ENCODE data around the gene KRTAP10-12. TPM values are rescaled to one million over a fixed set of nuclear protein-coding genes. Genes with fewer than 3 reads are reported as not detected.

The KRTAP10-12 gene
- polyA plus RNA-seq, 12 donors, result not detected

DNA sequence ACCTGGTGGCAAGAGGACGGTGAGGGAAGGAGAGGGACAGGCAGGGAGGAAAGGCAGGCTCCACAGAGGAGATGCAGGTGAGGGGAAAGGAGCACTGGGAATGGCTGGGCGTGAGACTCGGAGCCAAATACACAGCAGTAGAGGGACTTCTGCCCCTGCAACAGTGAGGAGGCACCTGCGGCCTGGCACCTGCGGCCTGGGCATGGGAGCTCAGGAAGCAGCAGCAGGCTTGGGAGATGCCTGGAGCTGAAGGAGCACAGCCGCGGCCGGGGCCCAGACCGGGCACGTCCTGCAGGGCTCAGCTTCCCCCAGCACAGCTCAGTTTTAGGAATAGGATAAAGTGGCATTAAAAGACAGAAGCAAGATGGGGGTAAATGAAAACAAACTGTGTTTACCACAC, 35.3 kb downstream of the KRTAP10-12 start:
- no peak for DNase-seq

DNA sequence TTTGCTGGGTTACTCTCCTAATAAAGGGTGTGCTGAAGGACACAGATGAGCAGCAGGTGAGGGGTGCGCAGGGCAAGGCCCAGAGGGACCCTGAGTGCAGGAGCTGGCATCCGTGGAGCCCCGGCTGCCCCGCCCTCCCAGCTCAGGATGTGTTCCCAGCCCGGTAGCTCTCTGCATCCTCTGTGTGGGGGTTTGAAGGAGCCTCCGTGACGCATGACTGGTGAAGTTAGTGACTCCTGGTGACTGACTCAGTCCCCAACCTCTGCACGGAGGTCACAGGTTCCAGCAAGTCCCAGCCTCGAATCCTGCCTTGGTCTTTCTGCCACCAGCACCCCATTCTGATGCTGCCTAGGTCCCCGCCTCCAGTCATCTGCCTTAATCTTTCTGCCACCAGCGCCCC, 36.0 kb downstream of the KRTAP10-12 start:
- no peak for DNase-seq

DNA sequence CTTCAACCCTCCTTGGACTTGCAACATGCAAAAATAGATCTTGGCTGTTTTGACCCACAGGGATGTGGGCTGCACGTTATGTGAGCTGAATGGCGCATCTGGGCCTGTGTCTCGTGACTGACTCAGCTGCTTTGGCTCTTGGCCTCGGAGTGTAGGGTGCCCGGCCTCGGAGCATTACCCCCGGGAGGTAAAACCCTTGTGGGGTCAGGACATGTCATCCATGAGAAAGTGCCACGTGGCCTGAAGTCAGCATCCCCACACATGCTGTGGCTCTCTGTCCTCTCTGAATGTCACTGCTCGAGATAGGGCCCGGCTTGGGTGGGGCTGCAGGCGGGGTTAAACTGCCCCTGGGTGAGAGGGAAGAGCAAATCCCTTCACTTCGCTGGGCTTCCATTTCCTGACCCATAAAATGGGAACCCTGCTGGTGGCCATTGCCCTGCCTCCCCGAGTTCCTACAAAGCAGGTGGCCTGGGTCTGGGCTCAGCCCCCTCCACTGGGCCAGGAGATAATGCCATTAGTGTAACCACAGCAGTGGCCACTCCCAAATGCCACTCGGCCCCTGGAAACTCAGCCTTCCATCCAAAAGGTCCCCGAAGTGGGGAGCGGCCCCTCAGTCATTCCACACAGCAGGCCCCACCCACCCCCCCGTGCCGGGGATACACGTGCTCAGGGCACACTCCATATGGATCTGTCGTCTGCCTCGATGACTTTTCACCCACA, 37.2 kb downstream of the KRTAP10-12 start:
- no peak for DNase-seq

DNA sequence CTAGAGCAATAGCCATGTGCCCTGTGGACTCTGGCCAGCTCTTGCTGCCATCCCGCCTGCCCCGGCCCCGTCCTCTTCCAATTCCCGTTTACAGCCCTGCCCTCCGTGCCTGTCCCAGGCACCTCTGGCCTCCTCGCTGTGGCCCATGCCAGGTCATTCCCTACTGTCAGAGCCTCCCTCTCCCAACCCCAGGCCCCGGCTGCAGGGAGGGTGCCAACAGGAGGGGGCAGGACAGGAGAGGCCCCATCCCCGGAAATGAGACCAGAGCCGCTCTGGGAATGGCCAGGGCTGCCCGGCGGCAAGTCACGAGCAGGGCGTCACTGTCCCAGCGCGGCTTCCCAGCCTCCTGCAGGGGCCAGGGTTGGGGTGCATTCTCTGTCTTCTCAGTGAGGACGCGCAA, 37.9 kb downstream of the KRTAP10-12 start:
- DNase-seq, result no peak

DNA sequence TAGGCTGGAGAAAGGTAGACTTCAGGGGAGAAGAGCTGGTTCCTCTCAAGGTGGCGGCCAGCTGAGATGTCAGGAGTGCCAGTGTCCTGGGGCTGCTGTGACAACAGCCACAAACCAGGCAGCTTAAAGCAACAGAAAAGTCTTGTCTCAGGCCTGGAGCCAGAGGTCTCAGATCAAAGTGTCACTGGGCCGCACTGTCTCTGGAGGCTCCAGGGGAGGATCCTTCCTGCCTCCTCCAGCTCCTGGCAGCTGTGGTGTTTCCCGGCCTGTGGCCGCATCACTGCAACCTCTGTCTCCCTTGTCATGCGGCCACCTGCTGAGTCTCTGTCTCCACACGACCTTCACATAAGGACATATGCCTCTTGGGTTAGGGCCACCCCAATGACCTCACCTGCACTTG, 38.8 kb downstream of the KRTAP10-12 start:
- DNase-seq, result no peak

DNA sequence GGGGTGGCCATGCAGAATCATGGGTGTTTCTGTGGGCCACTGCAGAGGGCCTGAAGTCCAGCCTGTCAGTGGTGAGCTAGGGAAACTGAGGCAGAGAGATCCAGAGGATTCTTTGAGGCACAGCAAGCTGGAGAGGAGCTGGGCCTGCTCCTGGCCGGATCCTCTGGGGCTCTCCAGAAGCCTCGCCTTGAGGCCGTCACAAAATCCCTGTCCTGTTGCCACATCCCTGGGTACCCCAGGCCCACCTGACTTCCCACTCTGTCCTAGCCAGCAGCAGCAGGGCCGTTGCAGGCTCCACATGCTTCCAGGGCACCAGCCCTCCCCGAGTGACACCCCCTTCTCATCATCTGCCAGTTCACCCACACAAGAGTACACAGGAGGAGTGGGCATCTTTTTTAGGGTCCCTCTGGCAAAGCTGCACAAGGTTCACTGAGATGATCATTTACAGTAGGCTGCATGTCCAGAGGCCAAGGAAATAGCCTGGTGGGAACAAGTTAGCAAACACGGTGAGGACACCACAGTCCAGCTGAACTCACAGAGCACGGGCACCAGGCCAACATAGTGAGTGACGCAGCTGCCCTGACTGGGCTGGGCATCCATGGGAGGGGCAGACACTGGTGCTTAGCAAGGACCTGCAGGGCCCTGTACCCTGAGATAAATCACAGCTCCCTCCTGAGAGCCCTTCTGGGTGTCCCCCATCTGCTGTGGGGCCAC, 39.5 kb downstream of the KRTAP10-12 start:
- no peak for DNase-seq

DNA sequence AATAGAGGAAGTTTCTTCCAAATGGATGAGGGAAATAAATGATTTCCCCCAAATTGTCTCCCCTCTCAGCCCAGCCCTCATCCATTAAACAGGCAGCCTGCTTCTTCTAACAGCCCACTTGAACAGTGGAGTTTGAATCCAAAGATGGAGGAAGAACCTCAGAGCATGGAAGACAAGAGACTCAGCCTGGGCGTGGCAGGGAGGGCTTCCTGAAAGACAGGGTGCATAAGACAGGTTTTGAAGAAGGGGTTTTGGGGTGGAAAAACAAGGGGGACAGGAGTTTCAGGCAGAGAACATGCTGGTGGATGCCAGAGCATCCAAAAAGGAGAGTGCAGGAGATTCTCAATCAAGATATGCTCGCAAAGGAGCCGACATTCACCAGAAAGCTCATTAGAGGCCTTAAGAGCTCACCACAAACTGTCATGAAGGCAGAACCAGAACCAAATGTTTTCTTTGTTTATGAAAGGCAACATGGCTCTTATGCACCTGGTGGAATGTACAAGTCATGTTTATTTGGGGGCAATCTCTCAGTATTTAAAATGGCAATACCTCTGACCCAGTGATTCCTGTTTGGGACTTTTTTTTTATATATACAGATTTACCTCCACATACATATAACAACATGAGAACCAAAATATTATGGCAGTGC, 40.9 kb downstream of the KRTAP10-12 start:
- DNase-seq, result no peak

DNA sequence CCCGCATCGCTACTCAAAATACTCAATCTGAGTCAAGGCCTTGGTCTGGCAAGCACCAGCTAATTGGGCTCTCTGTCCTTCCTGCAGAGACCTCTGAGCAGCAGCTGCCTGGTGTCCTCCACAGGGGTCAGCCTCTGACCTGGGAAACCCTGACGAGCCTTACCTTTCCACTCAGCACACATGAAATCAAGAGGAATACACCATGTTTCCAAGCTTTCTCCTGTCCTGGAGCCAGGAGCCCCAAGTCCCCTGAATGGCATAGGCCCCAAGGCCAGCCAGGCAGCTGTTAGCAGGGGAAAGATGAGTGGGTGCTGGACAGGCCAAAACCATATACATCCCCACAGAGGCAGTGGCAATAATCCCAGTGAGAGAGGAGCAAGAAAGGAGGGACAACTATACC, 41.6 kb downstream of the KRTAP10-12 start:
- no peak for DNase-seq

DNA sequence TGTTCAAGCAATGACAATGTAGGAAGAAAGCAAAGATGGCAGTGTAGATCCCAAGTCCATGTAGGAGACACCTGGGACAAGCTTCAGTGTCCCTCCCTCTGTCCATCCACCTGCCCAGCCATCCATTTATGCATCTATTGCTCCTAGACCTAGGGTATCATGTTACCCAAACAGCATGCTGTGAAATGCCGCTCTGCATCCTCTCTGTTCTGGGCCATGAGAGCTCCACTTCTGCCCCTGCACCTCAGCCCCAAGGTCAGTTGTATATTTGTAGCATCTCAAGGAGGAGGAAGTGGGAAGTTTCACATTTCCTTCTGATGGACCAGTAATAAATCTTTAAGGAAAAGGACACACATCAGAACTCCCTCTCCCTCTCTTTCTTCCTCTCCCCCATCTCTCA, 42.3 kb downstream of the KRTAP10-12 start:
- DNase-seq, result no peak

DNA sequence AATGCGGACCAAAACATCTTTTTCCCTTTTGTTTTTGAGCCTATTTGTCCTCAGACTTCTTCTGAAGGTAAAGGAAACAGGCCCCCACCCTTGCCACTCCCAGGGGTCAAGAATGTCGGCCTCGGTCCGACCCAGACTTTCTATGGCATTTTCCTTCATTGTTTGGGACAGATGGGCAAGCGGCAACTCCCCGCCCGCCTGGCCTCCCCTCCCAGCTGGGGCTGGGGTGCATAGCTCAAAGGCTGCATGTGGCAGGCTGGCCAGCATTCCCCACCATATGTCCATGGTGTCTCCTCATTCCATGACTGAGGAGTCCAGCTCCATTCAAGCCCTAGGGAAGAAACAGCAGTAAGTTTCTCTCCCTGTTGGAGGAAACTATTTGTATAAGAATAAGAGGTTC, 43.8 kb downstream of the KRTAP10-12 start:
- no peak for DNase-seq

DNA sequence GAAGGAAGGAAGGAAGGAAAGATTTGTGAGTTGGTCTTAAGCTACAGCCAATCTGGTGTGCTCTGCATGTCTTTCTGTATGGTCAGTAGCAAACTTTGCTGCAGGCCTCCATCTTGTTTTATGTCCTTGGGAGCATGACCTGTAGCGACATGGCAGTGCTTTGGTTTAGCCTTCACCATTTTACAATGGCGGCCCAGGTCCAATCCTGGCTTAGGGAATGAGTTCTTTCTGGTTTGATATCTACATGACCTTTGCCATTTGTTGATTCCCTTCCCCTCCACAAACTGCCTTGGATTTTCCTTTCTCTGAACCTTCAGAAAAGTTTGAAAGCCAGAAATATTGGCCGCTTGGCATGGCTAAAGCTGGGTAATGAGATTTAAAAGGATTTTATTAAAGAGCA, 44.9 kb downstream of the KRTAP10-12 start:
- DNase-seq, result no peak

DNA sequence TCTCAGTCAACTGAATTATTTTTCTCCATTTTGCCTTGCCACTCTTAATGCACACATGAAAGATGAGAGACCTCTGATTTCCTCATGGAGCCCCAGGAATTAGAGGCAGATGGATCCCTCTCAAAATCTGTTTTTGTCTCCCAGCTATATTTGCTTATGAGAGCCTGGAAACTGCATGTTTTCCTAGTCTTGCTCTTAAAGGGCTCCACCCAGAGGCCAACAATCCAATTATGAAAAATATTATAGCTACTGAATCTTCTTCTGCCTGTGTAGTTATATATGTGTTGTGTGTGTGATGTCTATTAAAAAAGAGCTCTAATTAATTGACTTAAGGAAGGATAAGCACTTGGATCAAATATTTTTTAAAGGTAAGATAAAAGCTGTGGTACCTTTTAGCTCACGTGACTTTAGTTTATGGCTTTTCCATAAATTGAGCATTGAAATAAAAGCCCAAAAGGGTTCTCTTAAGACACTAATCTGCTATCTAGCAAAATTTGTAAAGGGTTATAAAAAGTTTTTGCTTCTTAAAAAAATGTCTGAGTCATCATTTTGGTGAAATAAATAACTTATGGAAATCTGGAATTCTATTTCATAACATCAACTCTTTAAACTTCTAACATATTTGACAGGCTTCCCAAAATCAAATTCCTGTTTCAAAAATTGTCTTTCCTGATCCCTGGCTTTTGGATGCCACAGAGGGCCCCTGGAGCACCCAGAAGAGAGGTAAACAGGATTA, 45.6 kb downstream of the KRTAP10-12 start:
- no peak for DNase-seq

Other genes starting within 250 kb of the KRTAP10-12 start
- 1 to 10 TPM in 11 of 12 donors, not detected in 1; 1.8 to 5.7 (median 2.4) TPM for gene LRRC3, start 241.7 kb upstream of the KRTAP10-12 start, polyA plus RNA-seq (ENCODE audit: insufficient read length in 12 of 12)
- gene KRTAP10-1, start 157.0 kb upstream of the KRTAP10-12 start, polyA plus RNA-seq (ENCODE audit: insufficient read length in 12 of 12), result not detected
- gene KRTAP10-2, start 145.7 kb upstream of the KRTAP10-12 start, polyA plus RNA-seq (ENCODE audit: insufficient read length in 12 of 12), result not detected
- not detected for gene KRTAP10-3, start 138.4 kb upstream of the KRTAP10-12 start, polyA plus RNA-seq (ENCODE audit: insufficient read length in 12 of 12)
- not detected for gene KRTAP10-4, start 123.4 kb upstream of the KRTAP10-12 start, polyA plus RNA-seq (ENCODE audit: insufficient read length in 12 of 12)
- gene KRTAP10-5, start 116.6 kb upstream of the KRTAP10-12 start, polyA plus RNA-seq (ENCODE audit: insufficient read length in 12 of 12), result not detected
- not detected for gene KRTAP10-6, start 104.7 kb upstream of the KRTAP10-12 start, polyA plus RNA-seq (ENCODE audit: insufficient read length in 12 of 12)
- gene KRTAP10-7, start 96.6 kb upstream of the KRTAP10-12 start, polyA plus RNA-seq (ENCODE audit: insufficient read length in 12 of 12), result not detected
- gene KRTAP10-8, start 85.1 kb upstream of the KRTAP10-12 start, polyA plus RNA-seq (ENCODE audit: insufficient read length in 12 of 12), result under 1 TPM in 1 of 12 donors, not detected in 11; 0.25 TPM
- gene KRTAP10-9, start 70.1 kb upstream of the KRTAP10-12 start, polyA plus RNA-seq (ENCODE audit: insufficient read length in 12 of 12), result not detected
- not detected for gene KRTAP10-10, start 59.8 kb upstream of the KRTAP10-12 start, polyA plus RNA-seq (ENCODE audit: insufficient read length in 12 of 12)
- gene KRTAP10-11, start 50.8 kb upstream of the KRTAP10-12 start, polyA plus RNA-seq (ENCODE audit: insufficient read length in 12 of 12), result not detected
- not detected for gene KRTAP12-4, start 42.5 kb upstream of the KRTAP10-12 start, polyA plus RNA-seq (ENCODE audit: insufficient read length in 12 of 12)
- gene KRTAP12-3, start 39.2 kb upstream of the KRTAP10-12 start, polyA plus RNA-seq (ENCODE audit: insufficient read length in 12 of 12), result not detected
- gene KRTAP12-2, start 30.2 kb upstream of the KRTAP10-12 start, polyA plus RNA-seq (ENCODE audit: insufficient read length in 12 of 12), result not detected
- not detected for gene KRTAP12-1, start 15.0 kb upstream of the KRTAP10-12 start, polyA plus RNA-seq (ENCODE audit: insufficient read length in 12 of 12)
- 1 to 10 TPM in 3 of 12 donors, under 1 TPM in 6, not detected in 3; 0.05 to 9.3 (median 0.18) TPM for gene TSPEAR, start 14.4 kb downstream of the KRTAP10-12 start, polyA plus RNA-seq (ENCODE audit: insufficient read length in 12 of 12)
- gene UBE2G2, start 104.6 kb downstream of the KRTAP10-12 start, polyA plus RNA-seq (ENCODE audit: insufficient read length in 12 of 12), result 100 to 1,000 TPM in 6 of 12 donors, 10 to 100 TPM in 6; 63.0 to 863 (median 98.5) TPM
- gene SUMO3, start 120.9 kb downstream of the KRTAP10-12 start, polyA plus RNA-seq (ENCODE audit: insufficient read length in 12 of 12), result 10 to 100 TPM in 11 of 12 donors, not detected in 1; 60.7 to 88.3 (median 66.5) TPM
- 100 to 1,000 TPM in 11 of 12 donors, not detected in 1; 115 to 170 (median 129) TPM for gene PTTG1IP, start 176.5 kb downstream of the KRTAP10-12 start, polyA plus RNA-seq (ENCODE audit: insufficient read length in 12 of 12)
- 10 to 100 TPM in 5 of 12 donors, 1 to 10 TPM in 6, not detected in 1; 6.6 to 27.9 (median 9.8) TPM for gene ITGB2, start 223.7 kb downstream of the KRTAP10-12 start, polyA plus RNA-seq (ENCODE audit: insufficient read length in 12 of 12)
- 10 to 100 TPM in 11 of 12 donors, not detected in 1; 12.8 to 34.5 (median 15.4) TPM for gene SLX9, start 242.9 kb downstream of the KRTAP10-12 start, polyA plus RNA-seq (ENCODE audit: insufficient read length in 12 of 12)